Testis (tissue), 2 donors: Measurements from ENCODE around the gene SP3.

ENCODE experiments used
- POLR2A ChIP-seq: fragments of 450-650 bp; IDR thresholded peaks from one replicate; pipeline ENCODE4 v1.6.1; 2017; ENCODE audit warnings: antibody characterized with exemption, mild to moderate bottlenecking, moderate library complexity
- TF ChIP-seq, protein P1 (sequence below), 3 experiments: fragments of 450-650 bp in 2 of 3; fragments of 200-600 bp in 1 of 3; sonication (generic) in 1 of 3; IDR thresholded peaks; one replicate each; pipeline ENCODE4 v1.5.1; 2016 to 2019; ENCODE audit warnings: antibody characterized with exemption in 3 of 3, mild to moderate bottlenecking in 2 of 3, moderate library complexity in 1 of 3

GRCh38 chr2:173997269-173997668 is 32.1 kb upstream of the SP3 start:
- TF ChIP-seq, protein P1, sequence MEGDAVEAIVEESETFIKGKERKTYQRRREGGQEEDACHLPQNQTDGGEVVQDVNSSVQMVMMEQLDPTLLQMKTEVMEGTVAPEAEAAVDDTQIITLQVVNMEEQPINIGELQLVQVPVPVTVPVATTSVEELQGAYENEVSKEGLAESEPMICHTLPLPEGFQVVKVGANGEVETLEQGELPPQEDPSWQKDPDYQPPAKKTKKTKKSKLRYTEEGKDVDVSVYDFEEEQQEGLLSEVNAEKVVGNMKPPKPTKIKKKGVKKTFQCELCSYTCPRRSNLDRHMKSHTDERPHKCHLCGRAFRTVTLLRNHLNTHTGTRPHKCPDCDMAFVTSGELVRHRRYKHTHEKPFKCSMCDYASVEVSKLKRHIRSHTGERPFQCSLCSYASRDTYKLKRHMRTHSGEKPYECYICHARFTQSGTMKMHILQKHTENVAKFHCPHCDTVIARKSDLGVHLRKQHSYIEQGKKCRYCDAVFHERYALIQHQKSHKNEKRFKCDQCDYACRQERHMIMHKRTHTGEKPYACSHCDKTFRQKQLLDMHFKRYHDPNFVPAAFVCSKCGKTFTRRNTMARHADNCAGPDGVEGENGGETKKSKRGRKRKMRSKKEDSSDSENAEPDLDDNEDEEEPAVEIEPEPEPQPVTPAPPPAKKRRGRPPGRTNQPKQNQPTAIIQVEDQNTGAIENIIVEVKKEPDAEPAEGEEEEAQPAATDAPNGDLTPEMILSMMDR (IDR thresholded peaks at IDR 0.05): no peak
- no peak for TF ChIP-seq POLR2A
